ENCODE measurements around the gene RAB26.
"Not testable (repeated sequence)": the region's sequence is repeated elsewhere in the genome, so short reads cannot be mapped to it uniquely, and the experiment has no call there.

The RAB26 gene

GRCh38 chr16:2199095-2199494 is 50.7 kb downstream of the RAB26 start:
- no peak for DNase-seq

GRCh38 chr16:2199621-2200139 is 51.3 kb downstream of the RAB26 start:
- DNase-seq, result no peak

- DNase-seq, result no peak
These were observed 51.9 kb downstream of the RAB26 start for GRCh38 chr16:2200313-2200712.

- not testable (repeated sequence) for DNase-seq
These were observed 54.8 kb downstream of the RAB26 start for GRCh38 chr16:2203119-2203688.

Data from NCI-H1092 (cell line).